ENCODE measurements around the gene DNASE1L1. TPM values are rescaled to one million over a fixed set of nuclear protein-coding genes. Genes with fewer than 3 reads are reported as not detected.

The DNASE1L1 gene
- total RNA-seq, 1 donor from 2014 or later, result 14.2 TPM

DNA sequence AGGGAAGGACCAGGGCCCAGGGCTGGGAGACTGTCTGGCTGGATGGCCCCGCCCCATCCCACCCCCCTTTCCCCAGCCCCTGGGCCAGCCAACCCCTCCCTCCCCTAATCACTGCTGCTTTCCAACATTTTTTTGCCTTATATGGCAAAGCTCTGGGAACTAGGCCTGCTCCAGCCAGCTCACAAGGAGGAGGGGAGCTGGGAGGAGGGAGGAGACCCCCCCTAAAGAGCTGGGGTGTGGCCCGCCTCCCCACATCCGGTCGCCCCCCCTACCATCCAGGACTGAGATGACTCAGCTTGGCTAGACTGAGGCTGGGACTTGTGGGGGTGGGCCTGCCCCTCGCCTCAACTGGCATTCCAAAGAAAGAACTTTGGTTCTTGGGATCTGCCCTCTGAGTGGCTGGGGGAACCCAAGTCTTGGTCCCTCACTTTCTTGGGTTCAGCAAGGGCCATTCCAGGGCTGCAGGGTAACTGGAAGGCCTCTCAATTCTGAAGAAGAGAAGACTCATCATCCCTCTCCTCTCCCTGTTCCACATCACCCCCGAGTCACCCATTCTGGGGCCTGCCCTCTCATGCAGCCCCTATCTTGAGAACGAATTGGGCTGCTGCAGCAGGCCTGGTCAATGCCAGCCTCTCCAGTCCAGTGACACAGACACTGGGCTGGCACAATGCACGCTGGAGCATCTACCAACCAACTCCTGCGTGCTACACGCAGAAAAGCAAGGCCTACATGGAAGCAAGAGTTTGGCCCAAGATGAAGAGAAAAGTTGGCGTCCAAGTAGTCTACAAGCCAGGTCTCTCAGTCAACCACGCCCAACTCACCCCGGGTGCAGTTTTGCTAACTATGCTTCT, 39.4 kb downstream of the DNASE1L1 start:
- peaks cover 58% of the 10 kb centered on the region for H3K79me2 ChIP-seq (ENCODE audit: low read depth)
- H3K9me3 ChIP-seq (ENCODE audit: low read depth), result no peaks in the 10 kb centered on the region
- peak overlapping the region; percentile 77 for H3K9ac ChIP-seq
- H3K27ac ChIP-seq, result peak overlapping the region; percentile 87
- Mint-ChIP-seq H3K36me3 (peaks cover 2% of the 10 kb centered on the region), H3K4me3 (peak overlapping the region; percentile 93), H3K27ac (peak overlapping the region; percentile 99), H3K4me1 (peaks cover 4% of the 10 kb centered on the region), H3K9me3 (peaks cover 13% of the 10 kb centered on the region), H3K27me3 (ENCODE audit: insufficient read depth, low read depth) (peaks cover 22% of the 10 kb centered on the region)
- TF ChIP-seq EZH2 (IDR thresholded peaks at IDR 0.05), result no peak
- no peak for TF ChIP-seq EZH2phosphoT487 (IDR thresholded peaks at IDR 0.05)
- TF ChIP-seq, protein P1, sequence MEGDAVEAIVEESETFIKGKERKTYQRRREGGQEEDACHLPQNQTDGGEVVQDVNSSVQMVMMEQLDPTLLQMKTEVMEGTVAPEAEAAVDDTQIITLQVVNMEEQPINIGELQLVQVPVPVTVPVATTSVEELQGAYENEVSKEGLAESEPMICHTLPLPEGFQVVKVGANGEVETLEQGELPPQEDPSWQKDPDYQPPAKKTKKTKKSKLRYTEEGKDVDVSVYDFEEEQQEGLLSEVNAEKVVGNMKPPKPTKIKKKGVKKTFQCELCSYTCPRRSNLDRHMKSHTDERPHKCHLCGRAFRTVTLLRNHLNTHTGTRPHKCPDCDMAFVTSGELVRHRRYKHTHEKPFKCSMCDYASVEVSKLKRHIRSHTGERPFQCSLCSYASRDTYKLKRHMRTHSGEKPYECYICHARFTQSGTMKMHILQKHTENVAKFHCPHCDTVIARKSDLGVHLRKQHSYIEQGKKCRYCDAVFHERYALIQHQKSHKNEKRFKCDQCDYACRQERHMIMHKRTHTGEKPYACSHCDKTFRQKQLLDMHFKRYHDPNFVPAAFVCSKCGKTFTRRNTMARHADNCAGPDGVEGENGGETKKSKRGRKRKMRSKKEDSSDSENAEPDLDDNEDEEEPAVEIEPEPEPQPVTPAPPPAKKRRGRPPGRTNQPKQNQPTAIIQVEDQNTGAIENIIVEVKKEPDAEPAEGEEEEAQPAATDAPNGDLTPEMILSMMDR (IDR thresholded peaks at IDR 0.05), result no peak
- peak overlapping the region; percentile 86 for H3K4me3 ChIP-seq
- H3K4me2 ChIP-seq, result peak overlapping the region; percentile 92
- no peak overlapping the region for H2AFZ ChIP-seq (replicated peaks)
- H3K36me3 ChIP-seq, result no peaks in the 10 kb centered on the region
- peaks cover 1% of the 10 kb centered on the region for H3F3A ChIP-seq (ENCODE audit: low read depth)
- DNase-seq (ENCODE audit: low spot score), result peak; percentile 89
- no peaks in the 10 kb centered on the region for H3K4me1 ChIP-seq
- peaks cover 47% of the 10 kb centered on the region for H4K20me1 ChIP-seq (ENCODE audit: low read depth)
- H3K27me3 ChIP-seq, result peaks cover 8% of the 10 kb centered on the region

DNA sequence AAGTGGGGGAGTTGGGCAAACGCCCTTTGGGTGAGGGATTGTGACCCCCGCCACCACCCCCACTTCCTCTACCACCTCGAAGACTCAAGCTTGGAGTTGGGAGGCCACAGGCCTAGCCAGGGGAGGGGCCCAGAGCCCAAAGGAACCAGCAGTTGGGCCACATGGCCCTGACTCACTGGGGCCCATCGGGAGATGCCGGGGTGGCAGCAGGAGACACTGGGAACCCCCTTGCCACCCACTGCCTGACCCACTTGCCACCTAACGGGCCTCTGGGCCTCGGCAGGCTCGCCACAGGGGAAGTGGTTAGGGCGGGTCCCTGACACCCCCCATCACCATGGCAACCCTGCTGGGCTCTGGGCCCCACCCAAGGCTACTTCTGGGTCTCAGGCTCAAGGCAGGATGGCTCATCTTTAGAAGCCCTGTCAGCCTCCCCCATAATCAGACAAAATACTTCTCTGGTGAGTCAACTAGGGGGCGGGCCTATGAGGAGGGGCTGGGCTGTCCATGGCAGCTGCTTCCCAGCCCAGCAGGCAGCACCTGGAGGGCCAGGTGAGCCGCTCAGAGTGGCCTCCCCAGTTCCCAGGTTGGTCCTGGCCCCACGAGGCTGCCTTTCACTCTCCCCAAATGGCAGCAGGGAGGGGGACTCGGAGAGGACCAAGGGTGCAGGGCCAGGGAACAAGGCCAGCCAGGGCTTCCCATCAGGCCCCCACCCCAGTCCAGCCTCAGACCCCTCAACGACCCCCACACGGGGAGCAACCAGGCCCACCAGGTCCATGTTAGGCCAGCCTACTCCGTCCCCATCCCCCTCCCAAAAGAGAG, 40.2 kb downstream of the DNASE1L1 start:
- H3K36me3 ChIP-seq, result no peaks in the 10 kb centered on the region
- peak overlapping the region; percentile 92 for H3K4me2 ChIP-seq
- no peaks in the 10 kb centered on the region for H3K4me1 ChIP-seq
- H3K4me3 ChIP-seq, result peak overlapping the region; percentile 86
- TF ChIP-seq EZH2phosphoT487 (IDR thresholded peaks at IDR 0.05) (no peak), EZH2 (IDR thresholded peaks at IDR 0.05) (no peak)
- TF ChIP-seq, protein P1 (IDR thresholded peaks at IDR 0.05), result no peak
- peak; percentile 27 for DNase-seq (ENCODE audit: low spot score)
- Mint-ChIP-seq H3K27ac (no peak overlapping the region), H3K4me3 (peak overlapping the region; percentile 80), H3K36me3 (peaks cover 3% of the 10 kb centered on the region), H3K9me3 (peaks cover 14% of the 10 kb centered on the region), H3K27me3 (ENCODE audit: insufficient read depth, low read depth) (peaks cover 23% of the 10 kb centered on the region), H3K4me1 (peaks cover 4% of the 10 kb centered on the region)
- peaks cover 6% of the 10 kb centered on the region for H3K27me3 ChIP-seq
- H3K9me3 ChIP-seq (ENCODE audit: low read depth), result no peaks in the 10 kb centered on the region
- no peak overlapping the region for H2AFZ ChIP-seq (replicated peaks)
- no peaks in the 10 kb centered on the region for H3F3A ChIP-seq (ENCODE audit: low read depth)
- peaks cover 58% of the 10 kb centered on the region for H3K79me2 ChIP-seq (ENCODE audit: low read depth)
- H3K27ac ChIP-seq, result peak overlapping the region; percentile 87
- H3K9ac ChIP-seq, result peak overlapping the region; percentile 66
- peaks cover 52% of the 10 kb centered on the region for H4K20me1 ChIP-seq (ENCODE audit: low read depth)

DNA sequence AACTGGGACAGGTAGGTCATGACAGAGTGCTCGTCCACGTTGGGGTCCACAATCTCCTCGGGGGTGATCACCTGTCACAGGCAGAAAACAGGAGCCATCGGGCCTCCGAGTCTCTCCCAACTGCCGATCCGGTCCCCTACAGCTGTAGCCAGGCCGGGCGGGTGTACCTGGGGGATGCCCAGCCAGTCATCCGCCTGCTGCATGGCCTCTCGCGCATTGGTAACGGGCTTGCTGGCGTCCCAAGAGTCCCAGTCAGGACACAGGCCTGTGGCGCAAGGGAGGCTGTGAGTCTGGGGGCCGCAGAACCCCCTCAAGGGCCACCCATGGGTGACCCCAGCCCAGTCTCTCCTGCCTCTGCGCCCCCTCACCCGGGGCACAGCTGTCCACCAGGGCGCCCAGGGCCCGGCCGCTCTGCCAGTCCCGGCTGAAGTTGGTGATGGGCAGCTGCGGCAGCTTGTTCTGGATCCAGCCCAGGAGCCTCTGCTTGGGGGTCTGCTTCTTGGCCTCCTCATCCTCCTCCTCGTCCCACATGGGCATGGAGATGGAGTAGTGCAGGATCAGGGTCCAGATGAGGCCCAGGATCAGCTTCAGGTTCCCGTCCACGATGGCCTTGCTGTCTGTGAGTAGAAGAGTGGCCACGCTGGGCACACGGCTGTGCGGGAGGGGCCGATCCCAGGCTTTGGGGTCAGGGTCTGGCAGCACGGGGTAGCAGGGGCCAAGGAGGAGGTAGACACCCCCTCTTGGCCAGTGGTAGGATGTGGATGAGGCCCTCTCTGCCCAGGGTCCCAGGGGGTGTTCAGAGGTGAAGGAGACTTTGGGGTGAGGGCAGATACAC, 41.4 kb downstream of the DNASE1L1 start:
- Histone ChIP-seq H3K9me3 (ENCODE audit: low read depth) (no peaks in the 10 kb centered on the region), H3K4me3 (no peak overlapping the region), H3K4me2 (no peak overlapping the region), H3K27me3 (peaks cover 6% of the 10 kb centered on the region), H3F3A (ENCODE audit: low read depth) (no peaks in the 10 kb centered on the region), H4K20me1 (ENCODE audit: low read depth) (peaks cover 57% of the 10 kb centered on the region), H3K36me3 (no peaks in the 10 kb centered on the region), H2AFZ (replicated peaks) (no peak overlapping the region), H3K9ac (no peak overlapping the region), H3K79me2 (ENCODE audit: low read depth) (peaks cover 58% of the 10 kb centered on the region), H3K27ac (no peak overlapping the region), H3K4me1 (no peaks in the 10 kb centered on the region)
- no peak for DNase-seq (ENCODE audit: low spot score)
- peak overlapping the region; percentile 67 for H3K4me3 Mint-ChIP-seq
- H3K27ac Mint-ChIP-seq, result peak overlapping the region; percentile 46
- peaks cover 16% of the 10 kb centered on the region for H3K9me3 Mint-ChIP-seq
- H3K27me3 Mint-ChIP-seq (ENCODE audit: insufficient read depth, low read depth), result peaks cover 20% of the 10 kb centered on the region
- TF ChIP-seq EZH2 (IDR thresholded peaks at IDR 0.05) (no peak), EZH2phosphoT487 (IDR thresholded peaks at IDR 0.05) (no peak)
- TF ChIP-seq, protein P1 (IDR thresholded peaks at IDR 0.05), result no peak
- no peaks in the 10 kb centered on the region for H3K4me1 Mint-ChIP-seq
- H3K36me3 Mint-ChIP-seq, result peaks cover 7% of the 10 kb centered on the region
